SU-DHL-6 (cell line): ENCODE data around the gene TLR2.

ENCODE experiments used
- CTCF ChIP-seq: fragments of 200-600 bp; sonication (generic); IDR thresholded peaks from one replicate; pipeline ENCODE4 v1.5.1; 2017; ENCODE audit warnings: antibody characterized with exemption, mild to moderate bottlenecking, low read length, moderate library complexity; ENCODE audit not compliant: insufficient read depth, poor library complexity, severe bottlenecking
- EZH2phosphoT487 ChIP-seq: fragments of 200-600 bp; sonication (generic), shearing (Covaris generic); conservative IDR thresholded peaks from 2 replicates; pipeline ENCODE4 v1.6.1; 2018; ENCODE audit warnings: mild to moderate bottlenecking, antibody characterized with exemption, low read length, moderate library complexity, mixed read lengths

GRCh38 chr4:153635846-153636245, 48.2 kb upstream of the TLR2 start:
- TF ChIP-seq CTCF (no peak), EZH2phosphoT487 (no peak)
